ENCODE results near the gene GUCY1A1. TPM values are rescaled to one million over a fixed set of nuclear protein-coding genes. Genes with fewer than 3 reads are reported as not detected.

Gene GUCY1A1
- total RNA-seq, 2 experiments from 2014 or later = not detected

DNA sequence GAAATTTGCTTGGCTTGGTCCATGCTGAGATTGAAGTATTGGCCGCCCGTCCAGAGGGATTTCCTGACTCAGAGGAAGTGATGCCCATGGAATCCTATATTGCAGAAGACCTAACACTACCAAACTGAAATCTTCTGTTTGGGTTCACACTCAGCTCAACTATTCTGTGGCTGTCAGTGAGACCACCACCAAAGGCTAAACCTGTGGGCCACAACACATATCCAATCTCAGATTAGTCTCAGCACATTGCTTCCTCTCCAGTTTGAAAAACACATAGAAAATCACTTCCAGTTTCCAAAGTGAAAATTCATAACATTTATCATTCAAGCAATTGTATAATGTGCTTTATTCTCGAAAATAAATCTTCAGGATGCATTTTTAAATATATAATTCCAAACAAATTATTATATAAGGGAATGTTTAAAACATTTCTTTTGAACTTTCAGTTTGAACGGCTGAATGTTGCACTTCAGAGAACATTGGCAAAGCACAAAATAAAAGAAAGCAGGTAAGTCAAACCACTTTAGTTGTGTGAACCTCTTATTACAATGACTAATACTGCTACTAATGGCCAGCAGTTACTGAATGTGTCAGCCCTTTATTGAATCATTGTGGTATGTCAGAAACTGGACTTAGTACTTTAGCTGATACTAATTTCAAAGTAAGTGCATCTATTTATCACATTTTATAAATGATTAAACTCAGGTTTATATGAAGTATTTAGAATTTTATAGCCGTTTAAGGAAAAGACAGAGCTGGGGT is 37.0 kb downstream of the GUCY1A1 start:
- H3K27ac ChIP-seq (ENCODE audit: low read depth, low read length, poor library complexity, severe bottlenecking) = no peak overlapping the region
- H2AFZ ChIP-seq (ENCODE audit: low read length) = no peak overlapping the region
- H3K9me3 ChIP-seq (ENCODE audit: low read length) = no peaks in the 10 kb centered on the region
- H3K9me2 ChIP-seq (ENCODE audit: insufficient read depth, low read length) = no peaks in the 10 kb centered on the region
- no peaks in the 10 kb centered on the region for H4K20me1 ChIP-seq (ENCODE audit: insufficient read depth, low read length)
- H3K4me2 ChIP-seq (ENCODE audit: low read length) = no peak overlapping the region
- no TSS peak for BruUV-seq (replicated peaks)
- ChIA-PET CTCF (ENCODE audit: unreplicated experiment) (no interaction called here), POLR2A (interaction anchor here (1.0 to 1.3 kb wide), 2 partner anchors 8 to 23 kb away, joined by 3 read pairs; no protein-coding TSS in a partner anchor)
- intact Hi-C loops (cut with micrococcal nuclease; ENCODE audit: unreplicated experiment) = no loop called here
- no peak for TF ChIP-seq EZH2phosphoT487 (IDR thresholded peaks at IDR 0.05; ENCODE audit: borderline replicate concordance, low read depth, low read length)
- TF ChIP-seq, protein P1, sequence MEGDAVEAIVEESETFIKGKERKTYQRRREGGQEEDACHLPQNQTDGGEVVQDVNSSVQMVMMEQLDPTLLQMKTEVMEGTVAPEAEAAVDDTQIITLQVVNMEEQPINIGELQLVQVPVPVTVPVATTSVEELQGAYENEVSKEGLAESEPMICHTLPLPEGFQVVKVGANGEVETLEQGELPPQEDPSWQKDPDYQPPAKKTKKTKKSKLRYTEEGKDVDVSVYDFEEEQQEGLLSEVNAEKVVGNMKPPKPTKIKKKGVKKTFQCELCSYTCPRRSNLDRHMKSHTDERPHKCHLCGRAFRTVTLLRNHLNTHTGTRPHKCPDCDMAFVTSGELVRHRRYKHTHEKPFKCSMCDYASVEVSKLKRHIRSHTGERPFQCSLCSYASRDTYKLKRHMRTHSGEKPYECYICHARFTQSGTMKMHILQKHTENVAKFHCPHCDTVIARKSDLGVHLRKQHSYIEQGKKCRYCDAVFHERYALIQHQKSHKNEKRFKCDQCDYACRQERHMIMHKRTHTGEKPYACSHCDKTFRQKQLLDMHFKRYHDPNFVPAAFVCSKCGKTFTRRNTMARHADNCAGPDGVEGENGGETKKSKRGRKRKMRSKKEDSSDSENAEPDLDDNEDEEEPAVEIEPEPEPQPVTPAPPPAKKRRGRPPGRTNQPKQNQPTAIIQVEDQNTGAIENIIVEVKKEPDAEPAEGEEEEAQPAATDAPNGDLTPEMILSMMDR (conservative IDR thresholded peaks at IDR 0.05; ENCODE audit: low read length) = no peak
- no peak overlapping the region for H3K4me3 ChIP-seq (ENCODE audit: low read depth, low read length, poor library complexity, severe bottlenecking)
- no peaks in the 10 kb centered on the region for H3K79me2 ChIP-seq (ENCODE audit: insufficient read depth, low read depth, low read length)
- no peaks in the 10 kb centered on the region for H3K36me3 ChIP-seq (ENCODE audit: insufficient read depth, low read length)
- H3K4me1 ChIP-seq (ENCODE audit: insufficient read depth, low read length, poor library complexity, severe bottlenecking) = no peaks in the 10 kb centered on the region
- no peak for DNase-seq (ENCODE audit: low spot score)

DNA sequence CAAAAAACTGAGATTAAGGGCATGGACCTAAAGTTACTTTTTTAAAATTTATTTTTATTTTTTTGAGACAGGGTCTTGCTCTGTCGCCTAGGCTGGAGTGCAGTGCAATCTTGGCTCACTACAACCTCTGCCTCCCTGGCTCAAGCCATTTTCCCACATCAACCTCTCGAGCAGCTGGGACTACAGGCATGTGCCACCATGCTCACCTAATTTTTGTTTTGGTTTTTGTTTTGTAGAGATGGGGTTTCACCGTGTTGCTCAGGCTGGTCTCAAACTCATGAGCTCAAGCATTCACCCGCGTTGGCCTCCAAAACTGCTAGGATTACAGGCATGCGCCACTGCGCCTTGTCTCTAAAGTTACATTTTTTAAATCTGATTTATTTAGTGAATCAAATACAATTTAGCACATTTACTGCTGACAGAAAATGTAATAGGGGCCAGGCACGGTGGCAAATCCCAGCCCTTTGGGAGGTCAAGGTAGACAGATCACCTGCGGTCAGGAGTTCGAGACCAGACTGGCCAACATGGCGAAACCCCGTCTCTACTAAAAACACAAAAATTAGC is 38.3 kb downstream of the GUCY1A1 start:
- Histone ChIP-seq H3K9me2 (ENCODE audit: insufficient read depth, low read length) (no peaks in the 10 kb centered on the region), H3K4me3 (ENCODE audit: low read depth, low read length, poor library complexity, severe bottlenecking) (no peak overlapping the region), H3K79me2 (ENCODE audit: insufficient read depth, low read depth, low read length) (no peaks in the 10 kb centered on the region), H3K27ac (ENCODE audit: low read depth, low read length, poor library complexity, severe bottlenecking) (no peak overlapping the region), H4K20me1 (ENCODE audit: insufficient read depth, low read length) (no peaks in the 10 kb centered on the region), H3K36me3 (ENCODE audit: insufficient read depth, low read length) (no peaks in the 10 kb centered on the region), H3K4me2 (ENCODE audit: low read length) (no peak overlapping the region), H3K4me1 (ENCODE audit: insufficient read depth, low read length, poor library complexity, severe bottlenecking) (no peaks in the 10 kb centered on the region), H2AFZ (ENCODE audit: low read length) (no peak overlapping the region), H3K9me3 (ENCODE audit: low read length) (no peaks in the 10 kb centered on the region)
- ChIA-PET POLR2A (no interaction called here), CTCF (ENCODE audit: unreplicated experiment) (no interaction called here)
- no TSS peak for BruUV-seq (replicated peaks)
- DNase-seq (ENCODE audit: low spot score) = no peak
- TF ChIP-seq, protein P1 (conservative IDR thresholded peaks at IDR 0.05; ENCODE audit: low read length) = no peak
- no peak for TF ChIP-seq EZH2phosphoT487 (IDR thresholded peaks at IDR 0.05; ENCODE audit: borderline replicate concordance, low read depth, low read length)
- intact Hi-C loops (cut with micrococcal nuclease; ENCODE audit: unreplicated experiment) = no loop called here

DNA sequence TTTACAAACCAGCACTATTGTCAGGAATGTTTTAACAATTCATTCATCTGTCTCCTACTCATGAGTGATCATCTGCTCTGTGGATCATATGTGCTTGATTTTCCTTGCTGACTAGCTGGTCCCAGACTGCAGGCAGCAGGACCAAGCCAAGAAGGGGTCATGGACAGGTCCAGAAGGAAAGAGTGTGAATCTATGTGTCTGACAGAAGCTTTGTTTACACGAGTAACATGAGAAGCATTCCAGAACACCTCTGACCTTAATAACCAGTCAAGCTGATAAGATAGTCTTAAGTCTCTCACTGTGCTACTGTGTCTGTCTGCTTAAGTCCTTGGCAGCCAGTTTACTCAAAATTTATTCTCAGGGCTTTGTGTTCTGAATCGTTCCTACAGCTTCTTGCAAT is 39.0 kb downstream of the GUCY1A1 start:
- Histone ChIP-seq H3K79me2 (ENCODE audit: insufficient read depth, low read depth, low read length) (no peaks in the 10 kb centered on the region), H3K4me3 (ENCODE audit: low read depth, low read length, poor library complexity, severe bottlenecking) (no peak overlapping the region), H4K20me1 (ENCODE audit: insufficient read depth, low read length) (no peaks in the 10 kb centered on the region), H3K4me2 (ENCODE audit: low read length) (no peak overlapping the region), H3K9me2 (ENCODE audit: insufficient read depth, low read length) (no peaks in the 10 kb centered on the region), H3K27ac (ENCODE audit: low read depth, low read length, poor library complexity, severe bottlenecking) (no peak overlapping the region), H3K9me3 (ENCODE audit: low read length) (no peaks in the 10 kb centered on the region), H3K4me1 (ENCODE audit: insufficient read depth, low read length, poor library complexity, severe bottlenecking) (no peaks in the 10 kb centered on the region), H2AFZ (ENCODE audit: low read length) (no peak overlapping the region), H3K36me3 (ENCODE audit: insufficient read depth, low read length) (no peaks in the 10 kb centered on the region)
- no peak for DNase-seq (ENCODE audit: low spot score)
- BruUV-seq (replicated peaks) = no TSS peak
- POLR2A ChIA-PET = no interaction called here
- CTCF ChIA-PET (ENCODE audit: unreplicated experiment) = no interaction called here
- intact Hi-C loops (cut with micrococcal nuclease; ENCODE audit: unreplicated experiment) = no loop called here
- TF ChIP-seq, protein P1 (conservative IDR thresholded peaks at IDR 0.05; ENCODE audit: low read length) = no peak
- TF ChIP-seq EZH2phosphoT487 (IDR thresholded peaks at IDR 0.05; ENCODE audit: borderline replicate concordance, low read depth, low read length) = no peak
